Endometrial microvascular endothelial cells (primary cell): ENCODE results near the gene ERP29. TPM values are rescaled to one million over a fixed set of nuclear protein-coding genes. Genes with fewer than 3 reads are reported as not detected.
"Not testable (repeated sequence)": the region's sequence is repeated elsewhere in the genome, so short reads cannot be mapped to it uniquely, and the experiment has no call there.

Experiments used
- in situ Hi-C: cut with HindIII; loops from 2 replicates; pipeline ENCODE4 v1.10.0; 2017; ENCODE audit warnings: low sequenced_read_pairs, low pct_unique_long_range_greater_than_20kb; ENCODE audit errors: inconsistent ontology term
- total RNA-seq: library from RNA; depleted of rRNA; stranded (reverse); fragments of >200 nt; gene quantifications from one replicate; pipeline ENCODE4 v1.2.3, GENCODE V29; 2015; ENCODE audit errors: inconsistent ontology term

The ERP29 gene
- 60.5 TPM for total RNA-seq

- in situ Hi-C loops: no loop called here
Measured at GRCh38 chr12:112012775-112013600, at the start of gene ERP29, which contains the start of gene TMEM116. TSS of gene ERP29 (plus strand) at chr12:112013426. CDS start at chr12:112013466, 40 bp downstream. TSS of gene TMEM116 (minus strand) at chr12:112013165. CDS start at chr12:112005270, 7,895 bp downstream.

- in situ Hi-C loops: no loop called here
Measured at GRCh38 chr12:111964935-111965334, 48.3 kb upstream of the ERP29 start.

GRCh38 chr12:111971800-111972199 is 41.4 kb upstream of the ERP29 start:
- in situ Hi-C loops: no loop called here

GRCh38 chr12:111975161-111975931 is 37.9 kb upstream of the ERP29 start:
- in situ Hi-C loops: no loop called here

- in situ Hi-C loops: no loop called here
Measured at GRCh38 chr12:111976291-111976690, 36.9 kb upstream of the ERP29 start.

- in situ Hi-C loops: no loop called here
Measured at GRCh38 chr12:111976860-111977259, 36.4 kb upstream of the ERP29 start.

GRCh38 chr12:111978545-111978944 is 34.7 kb upstream of the ERP29 start:
- in situ Hi-C loops: no loop called here

- in situ Hi-C loops: no loop called here
Measured at GRCh38 chr12:111980598-111980997, 32.6 kb upstream of the ERP29 start.

GRCh38 chr12:111981987-111982386 is 31.2 kb upstream of the ERP29 start:
- in situ Hi-C loops: no loop called here

- in situ Hi-C loops: no loop called here
Measured at GRCh38 chr12:111984820-111985219, 28.4 kb upstream of the ERP29 start.

GRCh38 chr12:111991535-111991934 is 21.7 kb upstream of the ERP29 start:
- in situ Hi-C loops: no loop called here

GRCh38 chr12:111991946-111992345 is 21.3 kb upstream of the ERP29 start:
- in situ Hi-C loops: no loop called here

GRCh38 chr12:111992464-111992863 is 20.8 kb upstream of the ERP29 start:
- in situ Hi-C loops: no loop called here

- in situ Hi-C loops: no loop called here
Measured at GRCh38 chr12:111993292-111994150, 19.7 kb upstream of the ERP29 start.

GRCh38 chr12:111994211-111995111 is 18.8 kb upstream of the ERP29 start:
- in situ Hi-C loops: not testable (repeated sequence)

- in situ Hi-C loops: no loop called here
Measured at GRCh38 chr12:111995782-111996480, 17.3 kb upstream of the ERP29 start.

GRCh38 chr12:111997300-111997699 is 15.9 kb upstream of the ERP29 start:
- in situ Hi-C loops: no loop called here

GRCh38 chr12:111998015-111998414 is 15.2 kb upstream of the ERP29 start:
- in situ Hi-C loops: no loop called here
